ENCODE results near the gene PDIK1L. TPM values are rescaled to one million over a fixed set of nuclear protein-coding genes. Genes with fewer than 3 reads are reported as not detected.

Gene PDIK1L
- total and polyA plus RNA-seq, 9 of the 15 experiments (the other 6 are each of a cell fraction or from before 2014, with no cell fraction given) = 12.8 to 30.2 (median 21.5) TPM

GRCh38 chr1:26122988-26123973 lies 11.7 kb downstream of the PDIK1L start (continued):
- TF ChIP-seq COPS2 (conservative IDR thresholded peaks at IDR 0.05) (no peak), ZFX (CRISPR knock-in tag; IDR thresholded peaks at IDR 0.05) (no peak; the same call in 1 of the 2 replicates), HNRNPLL (IDR thresholded peaks at IDR 0.05; ENCODE audit: low read depth, low read length, poor library complexity, severe bottlenecking) (no peak), ZFPM2 (CRISPR knock-in tag; IDR thresholded peaks at IDR 0.05) (0 out of 2 replicates have a peak, but pooled peaks have one; percentile 51), HMGXB4 (CRISPR knock-in tag; IDR thresholded peaks at IDR 0.05) (no peak), KHSRP (IDR thresholded peaks at IDR 0.05) (no peak), ZNF12 (CRISPR knock-in tag; IDR thresholded peaks at IDR 0.05) (no peak), NFRKB (IDR thresholded peaks at IDR 0.05; ENCODE audit: low read depth) (peak; percentile 79), RBM25 (IDR thresholded peaks at IDR 0.05; ENCODE audit: low read depth, low read length, severe bottlenecking) (no peak), ZBTB40 (IDR thresholded peaks at IDR 0.05) (0 out of 2 replicates have a peak, but pooled peaks have one; percentile 24), ZBTB40 (CRISPR knock-in tag; IDR thresholded peaks at IDR 0.05) (no peak), IFI16 (CRISPR knock-in tag; IDR thresholded peaks at IDR 0.05) (no peak), NBN (IDR thresholded peaks at IDR 0.05; ENCODE audit: low read depth) (peak; percentile 81; the same call in 1 of the 2 replicates), CBX5 (IDR thresholded peaks at IDR 0.05; ENCODE audit: borderline replicate concordance, low read depth) (no peak)
